Neural crest cell (in vitro differentiated cells): ENCODE data around the gene SPRYD7. TPM values are rescaled to one million over a fixed set of nuclear protein-coding genes. Genes with fewer than 3 reads are reported as not detected.

Source experiments
- DNase-seq: peaks from one replicate; pipeline ENCODE4 v3.0.0; 2021; ENCODE audit warnings: low read depth, mixed read lengths, low spot score
- H3K27ac Mint-ChIP-seq: one replicate; pipeline ENCODE4 v1.8.0; 2021; ENCODE audit warnings: mild to moderate bottlenecking, mixed read lengths; ENCODE audit not compliant: unreplicated experiment
- H3K27me3 Mint-ChIP-seq: 2 replicates; pipeline ENCODE4 v1.8.0; 2021; ENCODE audit warnings: low read depth, mild to moderate bottlenecking, mixed read lengths
- H3K36me3 Mint-ChIP-seq: 2 replicates; pipeline ENCODE4 v1.8.0; 2021; ENCODE audit warnings: low read depth, mild to moderate bottlenecking, mixed read lengths
- H3K4me1 Mint-ChIP-seq: 2 replicates; pipeline ENCODE4 v1.8.0; 2021; ENCODE audit warnings: mixed read lengths
- H3K4me3 Mint-ChIP-seq: one replicate; pipeline ENCODE4 v1.8.0; 2021; ENCODE audit warnings: mild to moderate bottlenecking, mixed read lengths
- H3K9me3 Mint-ChIP-seq: 2 replicates; pipeline ENCODE4 v1.8.0; 2021; ENCODE audit warnings: mixed read lengths
- CTCF ChIP-seq: fragments of 200-600 bp; sonication (generic); conservative IDR thresholded peaks from 2 replicates; pipeline ENCODE4 v1.5.0; 2021; ENCODE audit warnings: antibody characterized with exemption, mild to moderate bottlenecking
- long read RNA-seq: library from polyadenylated mRNA; unstranded; transcript quantifications from one replicate; pipeline ENCODE4 v2.0.0, GENCODE V29; 2020
- total RNA-seq: library from RNA; stranded (reverse); gene quantifications from 2 replicates; pipeline ENCODE4 v1.2.1, GENCODE V29; 2021

SPRYD7 gene
- 3.8 TPM in 2 replicates for total RNA-seq
- long read RNA-seq, transcript SPRYD7-201 (5 exons, 3,053 nt), result major isoform, 14 of 19 reads
- long read RNA-seq, partial matches to known transcripts, result 0 of 19 reads
- long read RNA-seq, other reads (novel, unspliced or antisense), result 4 of 19 reads

GRCh38 chr13:49936075-49936967 lies at the start of gene SPRYD7:
TSS of gene SPRYD7 (minus strand) at chr13:49936340. CDS start at chr13:49936235, 105 bp downstream.
- peak; percentile 92 for TF ChIP-seq CTCF
- H3K4me1 Mint-ChIP-seq, result peaks cover 15% of the 10 kb centered on the region
- peaks cover 6% of the 10 kb centered on the region for H3K27me3 Mint-ChIP-seq
- no peaks in the 10 kb centered on the region for H3K36me3 Mint-ChIP-seq
- peak within 1 kb of the TSS; percentile 97 for H3K4me3 Mint-ChIP-seq
- peak within 1 kb of the TSS; percentile 97 for H3K27ac Mint-ChIP-seq
- H3K9me3 Mint-ChIP-seq, result no peaks in the 10 kb centered on the region
- DNase-seq, result peak; percentile 98

GRCh38 chr13:49985129-49985528 lies 49.0 kb upstream of the SPRYD7 start:
- no peaks in the 10 kb centered on the region for H3K9me3 Mint-ChIP-seq
- H3K4me3 Mint-ChIP-seq, result no peak overlapping the region
- H3K4me1 Mint-ChIP-seq, result no peaks in the 10 kb centered on the region
- no peak for TF ChIP-seq CTCF
- no peak overlapping the region for H3K27ac Mint-ChIP-seq
- no peak for DNase-seq
- H3K36me3 Mint-ChIP-seq, result no peaks in the 10 kb centered on the region
- no peaks in the 10 kb centered on the region for H3K27me3 Mint-ChIP-seq

- DNase-seq, result no peak
- Mint-ChIP-seq H3K27me3 (no peaks in the 10 kb centered on the region), H3K4me1 (no peaks in the 10 kb centered on the region), H3K4me3 (no peak overlapping the region), H3K36me3 (no peaks in the 10 kb centered on the region), H3K9me3 (no peaks in the 10 kb centered on the region), H3K27ac (no peak overlapping the region)
- no peak for TF ChIP-seq CTCF
These were observed 44.1 kb upstream of the SPRYD7 start for GRCh38 chr13:49980266-49980665.

GRCh38 chr13:49977992-49978391 lies 41.9 kb upstream of the SPRYD7 start:
- Mint-ChIP-seq H3K4me3 (no peak overlapping the region), H3K4me1 (no peaks in the 10 kb centered on the region), H3K27me3 (no peaks in the 10 kb centered on the region), H3K36me3 (no peaks in the 10 kb centered on the region), H3K27ac (no peak overlapping the region), H3K9me3 (no peaks in the 10 kb centered on the region)
- DNase-seq, result no peak
- no peak for TF ChIP-seq CTCF

- TF ChIP-seq CTCF, result peak; percentile 96
These were observed 40.4 kb upstream of the SPRYD7 start for GRCh38 chr13:49976314-49977258.

More at GRCh38 chr13:49976314-49977258, 40.4 kb upstream of the SPRYD7 start:
- Mint-ChIP-seq H3K4me1 (no peaks in the 10 kb centered on the region), H3K27ac (no peak overlapping the region), H3K36me3 (no peaks in the 10 kb centered on the region), H3K9me3 (no peaks in the 10 kb centered on the region), H3K27me3 (no peaks in the 10 kb centered on the region), H3K4me3 (no peak overlapping the region)
- DNase-seq, result peak; percentile 61
